NCI-H345 treated with DMSO at 0.1 percent for 48 hours (cell line): ENCODE measurements around the gene TMEM87B.
"Not testable (repeated sequence)": the region's sequence is repeated elsewhere in the genome, so short reads cannot be mapped to it uniquely, and the experiment has no call there.

Source experiments
- DNase-seq: peaks from one replicate; lab custom pipeline; 2025; ENCODE audit not compliant: unreplicated experiment; lab: John Stamatoyannopoulos, UW

The TMEM87B gene

GRCh38 chr2:112065966-112066365 lies 10.9 kb downstream of the TMEM87B start:
- DNase-seq: no peak

DNA sequence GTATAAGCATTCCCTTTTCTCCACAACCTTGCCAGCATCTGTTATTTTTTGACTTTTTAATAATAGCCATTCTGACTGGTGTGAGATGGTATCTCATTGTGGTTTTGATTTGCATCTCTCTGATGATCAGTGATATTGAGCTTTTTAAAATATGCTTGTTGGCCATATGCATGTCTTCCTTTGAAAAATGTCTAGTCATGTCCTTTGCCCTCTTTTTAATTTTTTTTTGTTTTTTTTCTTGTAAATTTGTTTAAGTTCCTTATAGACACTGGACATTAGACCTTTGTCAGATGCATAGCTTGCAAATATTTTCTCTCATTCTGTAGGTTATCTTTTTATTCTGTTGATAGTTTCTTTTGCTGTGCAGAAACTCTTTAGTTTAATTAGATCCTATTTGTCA lies 14.7 kb downstream of the TMEM87B start:
- not testable (repeated sequence) for DNase-seq

- DNase-seq: no peak
These were observed 18.8 kb downstream of the TMEM87B start for GRCh38 chr2:112073875-112074274.

GRCh38 chr2:112074506-112074905 lies 19.4 kb downstream of the TMEM87B start:
- no peak for DNase-seq

- DNase-seq: no peak
These were observed 20.6 kb downstream of the TMEM87B start for GRCh38 chr2:112075490-112076260.

GRCh38 chr2:112077814-112078213 lies 22.7 kb downstream of the TMEM87B start:
- no peak for DNase-seq

GRCh38 chr2:112081262-112081661 lies 26.2 kb downstream of the TMEM87B start:
- no peak for DNase-seq

GRCh38 chr2:112084689-112085374 lies 29.8 kb downstream of the TMEM87B start:
- DNase-seq: no peak

- DNase-seq: no peak
These were observed 30.3 kb downstream of the TMEM87B start for GRCh38 chr2:112085375-112085730.

DNA sequence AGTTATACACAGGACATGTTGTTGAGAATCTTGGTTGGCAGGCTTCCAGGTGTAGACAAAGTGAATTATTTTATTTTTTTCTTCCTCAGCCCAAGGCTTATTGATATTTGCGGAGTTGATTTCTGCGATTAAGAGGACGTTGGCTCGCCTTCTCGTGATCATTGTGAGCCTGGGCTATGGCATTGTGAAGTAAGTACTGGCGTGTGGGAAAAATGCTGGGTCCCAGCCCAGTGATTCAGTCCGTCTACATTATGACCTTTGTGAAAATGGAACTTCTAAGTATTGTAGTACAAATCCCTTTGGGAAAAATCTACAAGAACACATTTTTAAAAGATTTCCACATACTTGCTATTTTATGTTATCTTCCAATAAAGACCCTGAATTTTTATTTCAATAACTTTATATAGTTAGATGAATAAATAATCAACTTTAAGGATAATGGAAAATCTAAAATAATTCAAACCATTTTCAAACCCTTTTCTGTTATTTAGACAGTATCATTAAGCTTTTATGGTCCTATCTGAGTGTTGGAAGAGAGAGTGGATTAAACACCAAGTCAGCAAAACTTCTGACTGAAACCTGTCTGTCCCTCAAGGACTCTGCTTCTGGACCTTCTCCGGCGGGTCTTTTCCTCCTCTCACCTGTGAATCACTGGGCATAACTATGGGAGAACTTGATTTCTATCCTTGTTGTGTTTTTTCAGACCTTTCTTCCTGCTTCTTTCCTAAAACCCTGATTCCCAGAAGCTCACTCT lies 31.0 kb downstream of the TMEM87B start:
- DNase-seq: no peak

- DNase-seq: no peak
These were observed 32.4 kb downstream of the TMEM87B start for GRCh38 chr2:112087346-112088020.

GRCh38 chr2:112089375-112089774 lies 34.3 kb downstream of the TMEM87B start:
- no peak for DNase-seq

DNA sequence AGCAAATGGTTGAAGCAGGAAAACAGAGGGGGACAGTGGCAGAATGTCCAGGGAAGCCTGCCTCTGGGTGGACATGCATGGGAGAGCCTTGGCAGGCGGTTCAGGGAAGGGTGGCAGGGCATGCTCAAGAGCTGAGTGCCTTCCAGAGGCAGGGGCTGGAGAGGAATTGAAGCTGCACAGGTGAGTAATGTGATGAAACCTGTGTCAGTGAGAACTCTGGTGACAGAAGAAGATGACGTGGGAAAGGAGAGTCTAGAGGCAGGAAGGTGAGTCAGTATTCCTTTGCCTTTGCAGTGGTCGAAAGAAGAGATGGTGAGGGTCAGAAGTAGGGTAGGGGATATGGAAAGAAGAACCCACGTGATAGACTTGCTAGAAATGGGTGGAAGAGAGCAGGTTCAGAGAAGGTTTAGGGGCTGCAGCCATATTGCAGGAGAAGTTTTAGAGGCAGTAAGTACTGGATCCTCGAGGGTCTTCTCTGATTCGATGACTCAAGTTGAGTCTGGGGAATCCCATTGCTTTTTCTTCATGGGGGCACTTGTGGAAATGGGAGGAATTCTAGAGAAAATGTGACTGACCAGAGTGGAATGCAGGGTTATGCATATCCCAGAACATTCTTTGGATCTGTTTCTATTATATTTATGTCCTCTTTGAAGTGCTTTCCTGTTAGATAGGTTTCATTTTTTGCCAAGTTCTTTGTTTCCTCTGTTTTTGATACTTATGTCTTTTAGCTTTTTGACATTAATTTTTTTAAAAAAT lies 37.4 kb downstream of the TMEM87B start:
- DNase-seq: no peak

GRCh38 chr2:112093216-112093615 lies 38.1 kb downstream of the TMEM87B start:
- DNase-seq: no peak

DNA sequence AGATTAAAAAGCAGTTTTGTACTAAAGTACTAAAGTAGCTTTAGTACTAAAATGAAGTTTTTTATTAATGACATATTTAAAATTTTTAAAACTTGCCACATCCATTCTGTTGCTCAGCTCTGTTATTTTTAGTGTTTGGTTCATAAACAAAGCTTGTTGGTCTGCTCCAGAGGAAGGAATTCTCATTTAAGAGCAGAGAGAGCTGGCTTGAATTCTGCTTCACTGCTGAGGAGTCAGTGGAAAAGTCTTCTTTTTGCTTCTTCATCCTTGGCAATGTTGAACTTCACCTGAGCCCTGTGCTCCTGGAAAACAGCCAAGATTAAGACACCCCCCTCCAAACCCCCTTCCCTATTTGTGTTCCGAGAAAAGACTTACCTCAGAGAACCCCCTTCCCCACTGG lies 40.6 kb downstream of the TMEM87B start:
- no peak for DNase-seq

DNA sequence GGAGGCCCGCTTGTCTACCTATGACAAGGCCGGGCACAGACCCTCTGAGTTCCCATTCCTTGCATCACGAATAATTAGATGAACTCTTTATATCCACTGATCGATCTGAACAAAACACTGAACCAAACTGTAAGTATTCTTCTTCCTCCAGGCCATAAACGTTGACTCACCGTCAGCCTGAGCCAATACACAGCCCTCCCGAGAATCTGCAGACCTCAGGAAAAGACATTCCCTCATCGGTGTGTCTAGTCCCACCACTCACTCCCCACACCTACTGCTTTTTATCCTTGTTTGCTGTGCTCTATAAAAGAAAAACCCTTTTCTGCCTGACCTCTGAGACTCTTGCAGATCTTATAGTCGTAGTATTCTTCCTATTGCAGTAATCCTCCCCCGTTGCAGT lies 41.0 kb downstream of the TMEM87B start:
- no peak for DNase-seq

- DNase-seq: no peak
These were observed 53.2 kb downstream of the TMEM87B start for GRCh38 chr2:112108178-112108832.

- DNase-seq: no peak
These were observed 54.2 kb downstream of the TMEM87B start for GRCh38 chr2:112109278-112109677.

DNA sequence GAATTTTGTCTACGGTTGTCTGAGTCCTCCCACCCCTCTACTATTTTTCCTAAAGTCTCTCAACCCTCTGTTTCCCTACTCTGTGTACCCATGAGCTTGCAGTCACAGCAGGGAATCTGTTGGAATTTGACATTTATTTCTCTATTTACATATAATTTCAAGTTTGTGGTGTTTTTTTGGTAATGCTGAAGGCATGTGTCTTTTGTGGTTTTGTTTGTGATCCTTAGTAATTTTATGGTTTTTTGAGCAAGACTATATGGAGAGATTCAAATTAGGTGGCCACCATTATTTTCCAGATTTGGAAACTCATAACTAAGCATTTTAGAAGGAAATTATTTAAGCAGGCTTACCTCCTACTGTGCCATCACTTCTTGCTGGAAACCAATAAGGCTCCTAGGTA lies 55.9 kb downstream of the TMEM87B start:
- DNase-seq: no peak

DNA sequence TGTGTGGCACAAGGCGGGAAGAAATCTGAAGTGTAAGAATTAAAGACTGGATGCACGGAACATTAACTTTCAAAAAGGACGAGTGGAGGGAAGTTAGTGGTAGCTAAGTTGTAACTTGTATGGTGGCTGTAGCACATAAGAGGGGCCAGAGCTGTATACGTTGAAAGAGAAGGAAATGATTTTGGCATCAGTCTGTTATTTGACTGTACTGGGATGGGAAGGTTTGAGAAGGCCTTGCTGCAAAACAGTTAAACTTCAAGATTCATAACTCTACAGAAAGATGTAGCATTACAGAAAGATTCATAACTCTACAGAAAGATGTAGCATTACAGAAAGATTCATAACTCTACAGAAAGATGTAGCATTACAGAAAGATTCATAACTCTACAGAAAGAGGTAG lies 58.3 kb downstream of the TMEM87B start:
- not testable (repeated sequence) for DNase-seq
